ENCODE results near the gene IFITM1. TPM values are rescaled to one million over a fixed set of nuclear protein-coding genes. Genes with fewer than 3 reads are reported as not detected.
"Not testable (repeated sequence)": the region's sequence is repeated elsewhere in the genome, so short reads cannot be mapped to it uniquely, and the experiment has no call there.

IFITM1 gene
- total RNA-seq, 1 donor from 2014 or later: 352 TPM

GRCh38 chr11:303363-303762 lies 10.5 kb upstream of the IFITM1 start:
- no peak for DNase-seq (ENCODE audit: extremely low spot score, unreplicated experiment)
- no peak overlapping the region for H3K27ac Mint-ChIP-seq (ENCODE audit: unreplicated experiment)
- peaks cover 22% of the 10 kb centered on the region for H3K4me1 Mint-ChIP-seq (ENCODE audit: unreplicated experiment)
- H3K9me3 Mint-ChIP-seq (ENCODE audit: unreplicated experiment): no peaks in the 10 kb centered on the region
- TF ChIP-seq CTCF (IDR thresholded peaks at IDR 0.05): no peak
- H3K4me3 Mint-ChIP-seq (ENCODE audit: unreplicated experiment): no peak overlapping the region
- H3K27me3 Mint-ChIP-seq (ENCODE audit: unreplicated experiment): no peaks in the 10 kb centered on the region
- H3K36me3 Mint-ChIP-seq (ENCODE audit: unreplicated experiment): no peaks in the 10 kb centered on the region

GRCh38 chr11:304061-304506 lies 9.8 kb upstream of the IFITM1 start:
- H3K36me3 Mint-ChIP-seq (ENCODE audit: unreplicated experiment): no peaks in the 10 kb centered on the region
- no peak overlapping the region for H3K27ac Mint-ChIP-seq (ENCODE audit: unreplicated experiment)
- no peak for TF ChIP-seq CTCF (IDR thresholded peaks at IDR 0.05)
- H3K9me3 Mint-ChIP-seq (ENCODE audit: unreplicated experiment): no peaks in the 10 kb centered on the region
- no peaks in the 10 kb centered on the region for H3K27me3 Mint-ChIP-seq (ENCODE audit: unreplicated experiment)
- H3K4me3 Mint-ChIP-seq (ENCODE audit: unreplicated experiment): no peak overlapping the region
- no peak for DNase-seq (ENCODE audit: extremely low spot score, unreplicated experiment)
- H3K4me1 Mint-ChIP-seq (ENCODE audit: unreplicated experiment): peaks cover 24% of the 10 kb centered on the region

- Mint-ChIP-seq H3K4me3 (ENCODE audit: unreplicated experiment) (no peak overlapping the region), H3K9me3 (ENCODE audit: unreplicated experiment) (no peaks in the 10 kb centered on the region), H3K27ac (ENCODE audit: unreplicated experiment) (no peak overlapping the region), H3K27me3 (ENCODE audit: unreplicated experiment) (no peaks in the 10 kb centered on the region), H3K4me1 (ENCODE audit: unreplicated experiment) (peaks cover 33% of the 10 kb centered on the region), H3K36me3 (ENCODE audit: unreplicated experiment) (peaks cover 3% of the 10 kb centered on the region)
- peak; percentile 68 for TF ChIP-seq CTCF (IDR thresholded peaks at IDR 0.05)
- no peak for DNase-seq (ENCODE audit: extremely low spot score, unreplicated experiment)
Measured at GRCh38 chr11:304915-305843, 8.7 kb upstream of the IFITM1 start.

GRCh38 chr11:305844-306211 lies 8.0 kb upstream of the IFITM1 start:
- no peaks in the 10 kb centered on the region for H3K9me3 Mint-ChIP-seq (ENCODE audit: unreplicated experiment)
- TF ChIP-seq CTCF (IDR thresholded peaks at IDR 0.05): no peak
- DNase-seq (ENCODE audit: extremely low spot score, unreplicated experiment): no peak
- H3K4me3 Mint-ChIP-seq (ENCODE audit: unreplicated experiment): no peak overlapping the region
- H3K4me1 Mint-ChIP-seq (ENCODE audit: unreplicated experiment): peaks cover 33% of the 10 kb centered on the region
- H3K36me3 Mint-ChIP-seq (ENCODE audit: unreplicated experiment): peaks cover 3% of the 10 kb centered on the region
- H3K27me3 Mint-ChIP-seq (ENCODE audit: unreplicated experiment): no peaks in the 10 kb centered on the region
- no peak overlapping the region for H3K27ac Mint-ChIP-seq (ENCODE audit: unreplicated experiment)

- peak overlapping the region; percentile 44 for H3K4me3 Mint-ChIP-seq (ENCODE audit: unreplicated experiment)
- H3K27ac Mint-ChIP-seq (ENCODE audit: unreplicated experiment): peak overlapping the region; percentile 91
- no peaks in the 10 kb centered on the region for H3K9me3 Mint-ChIP-seq (ENCODE audit: unreplicated experiment)
- no peak for TF ChIP-seq CTCF (IDR thresholded peaks at IDR 0.05)
- H3K36me3 Mint-ChIP-seq (ENCODE audit: unreplicated experiment): peaks cover 3% of the 10 kb centered on the region
- H3K27me3 Mint-ChIP-seq (ENCODE audit: unreplicated experiment): no peaks in the 10 kb centered on the region
- peaks cover 36% of the 10 kb centered on the region for H3K4me1 Mint-ChIP-seq (ENCODE audit: unreplicated experiment)
- no peak for DNase-seq (ENCODE audit: extremely low spot score, unreplicated experiment)
Measured at GRCh38 chr11:306645-307371, 7.0 kb upstream of the IFITM1 start.

GRCh38 chr11:307766-308708 lies 5.8 kb upstream of the IFITM1 start, which contains the start of gene IFITM2:
Gene IFITM2, plus strand, starts transcription at chr11:307816. Its CDS starts 377 bp downstream, at chr11:308193.
- H3K27me3 Mint-ChIP-seq (ENCODE audit: unreplicated experiment); DNase-seq (ENCODE audit: extremely low spot score, unreplicated experiment); H3K9me3 Mint-ChIP-seq (ENCODE audit: unreplicated experiment); H3K36me3 Mint-ChIP-seq (ENCODE audit: unreplicated experiment): not testable (repeated sequence)
- peaks cover 45% of the 10 kb centered on the region for H3K4me1 Mint-ChIP-seq (ENCODE audit: unreplicated experiment)
- peak within 1 kb of the TSS; percentile 91 for H3K27ac Mint-ChIP-seq (ENCODE audit: unreplicated experiment)
- H3K4me3 Mint-ChIP-seq (ENCODE audit: unreplicated experiment): peak within 1 kb of the TSS; percentile 88
